ENCODE results near the gene ROR2.

The ROR2 gene

GRCh38 chr9:91603932-91604331 lies 346.1 kb downstream of the ROR2 start:
- no peak for DNase-seq

DNA sequence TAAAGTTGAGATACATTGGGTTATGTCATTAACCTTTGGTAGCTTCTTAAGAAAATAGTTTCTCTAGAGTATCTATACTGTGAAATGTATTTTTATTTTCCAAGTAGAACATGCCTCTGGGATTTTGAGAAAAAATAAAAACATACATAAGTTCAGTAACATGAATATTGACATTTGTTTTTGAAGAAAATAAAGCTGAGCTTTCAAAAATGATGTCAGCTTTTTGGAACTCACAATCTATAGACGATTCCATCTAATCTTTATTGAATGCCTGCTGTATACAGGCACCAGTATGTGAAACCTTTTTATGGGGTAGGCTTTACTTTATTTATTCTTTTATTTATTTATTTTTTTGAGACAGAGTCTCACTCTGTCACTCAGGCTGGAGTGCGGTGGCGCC lies 350.5 kb downstream of the ROR2 start:
- DNase-seq = no peak

DNA sequence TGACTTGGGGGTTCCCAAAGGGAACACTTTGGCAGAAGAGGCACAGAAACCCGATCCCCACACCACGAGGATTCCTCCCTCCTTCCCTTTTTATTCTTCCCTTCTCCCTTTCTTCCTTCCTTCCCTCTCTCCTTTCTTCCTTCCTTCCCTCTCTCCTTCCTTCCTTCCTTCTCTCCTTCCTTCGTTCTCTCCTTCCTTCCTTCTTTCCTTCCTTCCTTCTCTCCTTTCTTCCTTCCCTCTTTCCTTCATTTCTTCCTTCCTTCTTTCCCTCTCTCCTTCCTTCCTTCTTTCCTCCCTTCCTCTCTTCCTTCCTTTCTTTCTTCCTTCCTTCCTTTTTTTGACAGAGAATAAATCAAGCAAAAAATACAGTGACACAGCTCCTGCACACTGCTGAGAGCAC lies 358.4 kb downstream of the ROR2 start:
- no peak for DNase-seq

DNA sequence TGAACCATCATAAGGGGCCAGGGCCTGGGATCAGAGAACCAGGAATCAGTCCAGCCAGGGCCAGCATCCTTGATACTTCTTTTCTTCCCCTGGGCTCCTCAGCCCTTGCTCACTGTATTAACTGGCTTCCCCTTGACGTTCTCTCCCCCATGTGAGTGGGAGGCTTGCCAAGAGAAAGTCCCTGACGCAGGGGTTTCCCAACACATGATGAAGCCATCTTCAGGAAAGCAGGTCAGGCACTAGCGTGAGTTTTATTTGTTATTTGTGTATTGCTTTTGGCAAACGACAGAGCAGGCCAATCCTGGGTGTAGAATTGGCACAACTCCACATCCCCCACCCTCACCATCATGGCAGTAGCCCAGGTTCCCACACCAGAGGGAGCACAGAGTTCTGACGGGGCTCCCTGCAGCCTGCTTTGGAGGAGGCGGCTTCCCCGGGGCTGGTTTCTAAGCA lies 360.9 kb downstream of the ROR2 start:
- no peak for DNase-seq

DNA sequence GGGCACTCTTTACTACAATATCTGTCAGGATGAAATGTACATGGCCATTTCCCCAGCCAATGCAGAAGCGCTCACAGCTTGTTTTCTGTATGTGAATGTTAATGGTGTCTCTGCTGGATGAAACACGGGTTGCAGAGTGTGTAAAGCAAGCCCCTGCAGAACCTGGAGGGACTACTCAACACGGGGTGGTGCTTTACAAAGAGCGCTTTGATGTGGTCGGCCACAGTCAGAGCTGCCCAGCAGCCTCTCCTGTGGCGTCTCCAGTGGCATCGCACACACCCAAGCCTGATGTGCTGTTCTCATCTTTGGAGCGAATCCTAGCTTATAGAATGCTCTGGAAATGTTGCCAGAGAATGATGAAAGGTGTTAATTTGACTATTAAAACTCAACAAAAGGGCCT lies 363.7 kb downstream of the ROR2 start:
- no peak for DNase-seq

DNA sequence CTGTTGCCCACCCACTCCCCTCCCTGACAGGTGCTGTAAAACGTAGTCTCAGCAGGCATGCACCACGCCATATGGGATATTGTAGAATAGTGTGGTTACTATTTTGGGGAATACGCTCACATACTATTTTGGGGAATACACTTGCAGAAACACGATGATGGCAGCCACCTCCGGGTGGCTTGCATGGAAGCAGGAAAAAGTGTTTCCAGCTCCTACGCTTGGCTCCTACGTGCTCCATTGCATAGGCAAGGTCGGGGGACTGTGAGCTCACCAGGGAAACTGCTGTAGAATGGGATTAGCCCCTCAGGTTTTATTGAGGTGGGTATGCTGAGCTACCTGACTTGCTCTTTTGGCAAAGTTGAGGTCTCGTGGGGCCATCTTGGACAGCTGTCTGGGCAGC lies 366.1 kb downstream of the ROR2 start:
- no peak for DNase-seq

GRCh38 chr9:91583161-91583875 lies 366.7 kb downstream of the ROR2 start:
- no peak for DNase-seq

DNA sequence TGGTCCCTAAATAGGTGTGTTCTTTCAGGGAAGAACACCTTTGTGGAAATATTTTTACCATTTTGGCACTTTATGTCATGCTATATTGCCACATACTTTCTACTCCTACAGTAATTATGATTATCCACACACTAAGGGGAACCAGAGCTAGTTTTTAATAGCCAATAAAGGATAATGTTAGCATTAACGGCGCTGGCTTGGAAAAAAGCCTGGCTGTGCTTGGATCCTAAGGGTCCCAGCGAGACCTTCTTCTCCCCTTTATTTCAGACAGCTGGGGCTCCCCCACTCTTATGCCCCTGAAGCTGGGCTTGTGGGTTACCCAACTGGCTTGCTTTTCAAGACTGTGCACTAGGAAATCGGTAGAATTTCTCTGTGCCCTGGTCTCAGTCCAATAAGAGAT lies 367.8 kb downstream of the ROR2 start:
- DNase-seq = no peak

- no peak for DNase-seq
Measured at GRCh38 chr9:91580136-91580535, 369.9 kb downstream of the ROR2 start.

DNA sequence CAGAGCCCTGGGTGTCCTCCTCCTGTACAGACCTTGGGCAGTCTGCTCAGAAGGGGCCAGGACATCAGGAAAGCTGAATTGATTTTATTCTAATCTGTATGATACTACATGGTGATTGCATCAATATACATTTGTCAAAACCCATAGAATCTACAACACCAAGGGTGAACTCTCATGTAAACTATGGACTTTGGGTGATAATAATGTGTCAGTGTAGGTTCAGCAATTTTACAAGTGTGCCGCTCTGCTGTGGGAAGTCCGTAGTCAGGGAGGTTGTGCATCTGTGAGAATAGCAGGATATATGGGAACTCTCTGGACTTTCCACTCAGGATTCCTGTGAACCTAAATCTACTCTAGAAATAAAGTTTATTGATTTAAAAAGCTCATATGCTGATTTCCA lies 371.1 kb downstream of the ROR2 start:
- no peak for DNase-seq

GRCh38 chr9:91577633-91578061 lies 372.4 kb downstream of the ROR2 start:
- no peak for DNase-seq

- no peak for DNase-seq
Measured at GRCh38 chr9:91572811-91573210, 377.2 kb downstream of the ROR2 start.

DNA sequence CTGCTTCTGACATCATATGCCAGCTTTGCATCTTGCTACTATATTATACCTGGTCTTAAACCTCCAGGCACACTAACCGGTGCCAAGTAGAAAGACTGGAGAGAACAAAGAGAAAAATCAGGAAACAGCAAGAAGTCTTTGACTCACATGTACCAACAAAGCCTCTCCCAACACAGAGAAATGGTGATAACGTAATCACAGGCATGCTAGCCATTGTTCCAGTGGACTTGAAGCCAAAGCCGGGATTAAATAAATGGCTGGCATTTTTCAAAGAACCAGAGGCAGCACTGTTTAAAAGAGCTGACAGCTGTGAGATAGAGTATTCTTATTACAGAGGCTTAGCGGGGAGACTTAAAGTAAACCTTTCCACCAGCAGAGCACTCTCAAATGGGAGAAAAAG lies 378.0 kb downstream of the ROR2 start:
- DNase-seq = no peak

DNA sequence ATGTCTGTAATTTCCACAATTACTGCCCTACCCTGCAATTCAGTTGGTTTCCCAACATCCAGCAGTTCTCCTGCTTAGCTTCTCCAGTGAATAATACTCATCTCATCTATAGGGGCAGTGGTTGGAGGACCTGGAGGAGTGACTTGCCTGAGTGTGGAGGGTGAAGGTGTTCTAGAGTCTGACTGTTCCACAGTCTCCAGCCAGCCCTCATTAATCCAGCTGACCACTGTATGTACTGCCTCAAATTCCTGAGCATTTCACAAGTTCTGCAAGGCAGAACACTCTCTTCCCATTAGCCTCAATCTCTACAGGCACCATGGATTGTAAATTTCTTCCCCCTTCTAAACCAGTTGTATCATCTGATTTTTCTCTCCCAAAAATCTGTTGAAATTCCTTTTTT lies 379.0 kb downstream of the ROR2 start:
- no peak for DNase-seq

DNA sequence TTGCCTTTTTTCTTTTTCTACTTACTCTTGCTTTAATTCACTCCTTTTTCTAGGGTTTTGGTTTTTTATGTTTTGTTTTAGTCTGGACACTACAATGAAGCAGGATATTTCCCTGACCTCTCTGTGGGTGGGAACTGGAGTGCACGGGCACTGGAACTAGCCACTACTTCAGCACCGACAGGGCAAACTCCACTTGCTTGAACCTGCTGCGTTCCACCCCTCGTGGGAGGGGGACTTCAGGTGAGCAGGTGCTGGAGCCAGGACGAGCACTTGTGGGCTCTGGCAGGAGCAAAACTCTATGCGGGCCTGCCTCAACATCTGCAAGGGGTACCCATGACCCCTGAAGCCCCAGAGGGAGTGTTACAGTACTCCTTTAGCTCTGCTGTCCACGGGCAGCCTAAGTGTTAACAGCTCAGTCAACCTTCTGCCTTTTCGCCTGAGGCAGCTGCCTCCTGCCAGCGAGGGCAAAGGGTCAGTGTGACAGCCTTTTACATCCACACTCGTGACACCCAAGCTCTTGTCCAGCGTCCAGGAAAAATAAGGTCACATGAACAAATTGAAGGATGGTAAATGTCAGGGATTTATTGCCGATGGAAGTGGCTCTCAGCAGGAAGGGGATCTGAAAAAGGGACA lies 382.3 kb downstream of the ROR2 start:
- no peak for DNase-seq

DNA sequence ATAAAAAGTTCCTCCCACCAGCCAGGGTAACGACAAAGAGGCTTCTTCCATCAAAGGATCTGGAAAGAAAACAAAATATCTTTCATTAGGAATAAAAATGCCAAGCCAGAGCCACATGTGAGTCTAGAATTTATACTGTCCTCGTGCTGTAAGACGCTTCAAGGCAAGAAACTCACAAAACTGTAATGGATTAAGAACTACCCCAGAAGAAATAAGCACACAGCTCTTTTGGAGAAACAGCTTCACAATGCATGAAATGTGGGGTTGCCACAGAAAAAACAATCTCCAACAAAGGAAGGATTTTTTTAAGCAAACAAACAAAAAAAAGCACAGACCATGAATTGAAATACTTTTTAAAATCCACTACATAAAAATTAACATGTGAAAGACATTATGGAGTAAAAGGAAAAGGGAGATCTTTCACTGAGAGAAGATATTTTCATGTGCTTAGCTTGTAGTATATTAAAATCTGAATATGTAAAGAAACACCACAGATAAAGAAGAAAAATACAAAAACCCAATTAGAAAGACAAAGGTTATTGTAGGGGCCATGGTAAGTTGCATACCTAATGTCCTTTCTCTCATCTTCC lies 385.9 kb downstream of the ROR2 start:
- DNase-seq = no peak

DNA sequence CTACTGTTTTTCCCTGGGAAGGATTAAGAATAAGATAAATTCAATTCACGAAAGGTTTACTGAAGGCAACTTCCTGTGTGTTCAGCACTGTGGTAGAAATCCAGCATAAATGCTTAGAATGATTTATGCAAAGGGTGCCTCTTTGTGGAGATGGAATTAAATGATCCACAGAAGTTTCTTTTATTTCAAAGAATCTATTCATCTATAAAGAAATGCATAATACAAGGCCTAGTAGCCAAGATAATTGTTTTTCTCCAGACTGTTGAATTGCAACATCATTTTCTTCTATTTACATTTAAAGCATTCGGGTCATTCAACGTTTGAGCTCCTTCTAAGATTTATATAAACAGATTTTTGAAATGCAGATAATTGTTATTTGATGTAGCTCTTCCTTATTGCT lies 387.6 kb downstream of the ROR2 start:
- no peak for DNase-seq

- no peak for DNase-seq
Measured at GRCh38 chr9:91560301-91560700, 389.7 kb downstream of the ROR2 start.

GRCh38 chr9:91558879-91559278 lies 391.1 kb downstream of the ROR2 start:
- DNase-seq = no peak

GRCh38 chr9:91558395-91558794 lies 391.6 kb downstream of the ROR2 start:
- no peak for DNase-seq

GRCh38 chr9:91557327-91557726 lies 392.7 kb downstream of the ROR2 start:
- DNase-seq = no peak

DNA sequence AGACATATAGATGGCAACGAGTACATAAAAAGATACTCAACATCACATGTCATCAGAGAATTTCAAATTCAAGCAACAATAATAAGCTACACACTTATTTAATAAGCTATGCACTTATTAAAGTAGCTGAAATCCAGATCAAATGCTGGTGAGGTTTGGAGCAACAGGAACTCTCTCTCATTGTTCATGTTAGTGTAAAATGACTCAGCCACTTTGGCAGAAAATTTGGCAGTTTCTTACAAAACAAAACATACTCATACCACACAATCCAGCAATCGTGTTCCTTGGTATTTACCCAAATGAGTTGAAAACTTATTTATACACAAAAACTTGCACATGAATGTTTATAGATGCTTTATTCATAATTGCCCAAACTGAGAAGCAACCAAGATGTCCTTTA lies 394.9 kb downstream of the ROR2 start:
- no peak for DNase-seq

- no peak for DNase-seq
Measured at GRCh38 chr9:91549177-91549576, 400.9 kb downstream of the ROR2 start.

DNA sequence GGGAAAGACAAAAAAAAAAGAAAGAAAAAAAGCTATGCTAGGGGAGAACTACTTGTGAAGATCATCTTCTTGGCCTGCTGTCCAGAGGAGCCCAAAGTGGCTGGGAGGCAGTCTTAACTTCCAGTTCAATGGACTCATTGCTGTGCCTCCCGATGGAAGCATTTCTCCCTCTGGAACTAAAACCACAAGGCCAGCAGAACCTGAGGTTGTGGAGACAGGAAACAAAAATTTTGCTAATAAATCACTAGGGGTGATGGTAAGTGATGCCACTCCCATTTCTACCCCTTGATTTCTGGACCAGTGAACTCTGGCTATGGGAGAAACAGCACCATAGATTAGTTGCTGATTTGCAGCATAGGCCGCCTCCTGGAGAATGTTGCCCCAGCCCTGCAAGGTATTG lies 402.9 kb downstream of the ROR2 start:
- DNase-seq = no peak

DNA sequence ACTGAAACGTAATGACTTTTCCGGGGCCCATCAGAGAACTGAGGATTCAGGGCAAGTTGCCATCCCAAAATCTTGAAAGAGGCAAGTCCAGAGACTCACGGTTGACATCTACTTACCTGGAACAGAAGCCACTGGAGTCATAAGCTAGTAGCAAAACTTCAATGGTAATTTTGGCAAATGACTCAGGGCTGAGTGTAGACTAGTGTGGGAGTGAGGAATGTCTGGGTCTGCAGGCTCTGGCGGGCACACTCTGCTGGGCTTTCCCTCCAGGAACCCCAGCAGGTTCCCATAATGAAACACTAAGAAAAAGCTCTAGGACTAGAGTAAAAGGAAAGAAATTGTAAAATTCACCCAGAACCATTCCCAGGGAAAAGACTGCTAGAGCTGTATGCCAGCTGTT lies 403.5 kb downstream of the ROR2 start:
- no peak for DNase-seq
